B cell (primary cell): ENCODE results near the gene CEACAM3.

Source experiments
- EZH2 ChIP-seq: IDR thresholded peaks from 2 replicates; pipeline ENCODE4 v1.6.1; 2012; ENCODE audit warnings: borderline replicate concordance, low read depth, mild to moderate bottlenecking, moderate library complexity, low read length; ENCODE audit not compliant: insufficient read depth, poor library complexity, severe bottlenecking
- TF ChIP-seq, protein P1 (sequence below): fragments of 200-600 bp; IDR thresholded peaks from one replicate; pipeline ENCODE4 v1.8.0; 2022; ENCODE audit warnings: antibody characterized with exemption, mild to moderate bottlenecking

DNA sequence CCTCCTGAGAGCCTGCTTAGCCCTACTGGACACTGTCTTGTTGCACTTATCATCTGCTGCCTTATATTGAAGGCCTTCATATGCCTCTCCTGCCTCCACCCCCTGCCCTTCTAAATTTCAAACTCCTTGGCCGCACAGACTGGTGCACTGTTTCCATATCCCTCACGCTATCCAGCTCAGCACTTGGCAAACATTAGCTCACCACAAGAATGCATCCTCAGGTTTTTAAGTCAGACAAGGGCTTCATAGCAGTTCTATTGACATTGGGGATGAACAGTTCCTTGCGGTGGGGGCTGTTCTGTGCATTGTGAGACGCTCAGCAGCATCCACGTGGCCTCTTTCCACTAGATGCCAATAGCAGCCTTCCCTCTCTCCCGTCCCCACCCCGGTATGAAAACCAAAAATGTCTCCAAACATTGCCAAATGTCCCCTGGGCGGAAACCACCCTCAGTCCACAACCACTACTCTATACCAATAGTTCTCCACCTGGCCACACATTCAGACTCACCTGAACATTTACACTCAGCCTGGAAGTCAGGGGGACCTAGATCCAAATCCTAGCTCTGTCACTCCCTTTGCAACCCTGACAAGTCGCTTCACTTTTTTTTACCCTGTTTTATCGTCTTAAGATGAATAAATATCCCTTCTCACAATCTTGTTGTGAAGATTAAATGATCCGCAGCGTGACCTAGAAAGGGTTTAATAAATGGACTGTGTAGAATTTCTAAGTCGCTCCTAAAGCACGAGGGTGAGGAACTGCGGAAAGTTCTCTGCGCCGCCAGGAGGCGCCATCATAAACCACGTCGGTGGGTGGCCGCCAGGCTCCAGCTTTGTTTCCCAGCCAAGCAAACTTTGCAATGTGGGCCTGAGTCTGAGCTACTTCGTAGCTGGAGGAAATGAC, 3.6 kb upstream of the CEACAM3 start:
- TF ChIP-seq, protein P1, sequence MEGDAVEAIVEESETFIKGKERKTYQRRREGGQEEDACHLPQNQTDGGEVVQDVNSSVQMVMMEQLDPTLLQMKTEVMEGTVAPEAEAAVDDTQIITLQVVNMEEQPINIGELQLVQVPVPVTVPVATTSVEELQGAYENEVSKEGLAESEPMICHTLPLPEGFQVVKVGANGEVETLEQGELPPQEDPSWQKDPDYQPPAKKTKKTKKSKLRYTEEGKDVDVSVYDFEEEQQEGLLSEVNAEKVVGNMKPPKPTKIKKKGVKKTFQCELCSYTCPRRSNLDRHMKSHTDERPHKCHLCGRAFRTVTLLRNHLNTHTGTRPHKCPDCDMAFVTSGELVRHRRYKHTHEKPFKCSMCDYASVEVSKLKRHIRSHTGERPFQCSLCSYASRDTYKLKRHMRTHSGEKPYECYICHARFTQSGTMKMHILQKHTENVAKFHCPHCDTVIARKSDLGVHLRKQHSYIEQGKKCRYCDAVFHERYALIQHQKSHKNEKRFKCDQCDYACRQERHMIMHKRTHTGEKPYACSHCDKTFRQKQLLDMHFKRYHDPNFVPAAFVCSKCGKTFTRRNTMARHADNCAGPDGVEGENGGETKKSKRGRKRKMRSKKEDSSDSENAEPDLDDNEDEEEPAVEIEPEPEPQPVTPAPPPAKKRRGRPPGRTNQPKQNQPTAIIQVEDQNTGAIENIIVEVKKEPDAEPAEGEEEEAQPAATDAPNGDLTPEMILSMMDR, result peak; percentile 82
- TF ChIP-seq EZH2, result no peak
